ENCODE measurements around the gene PBXIP1. TPM values are rescaled to one million over a fixed set of nuclear protein-coding genes. Genes with fewer than 3 reads are reported as not detected.

The PBXIP1 gene
- total and polyA plus RNA-seq, 2 of the 13 experiments (the other 11 are each of a cell fraction or from before 2014, with no cell fraction given) = 16.3 to 31.9 TPM

DNA sequence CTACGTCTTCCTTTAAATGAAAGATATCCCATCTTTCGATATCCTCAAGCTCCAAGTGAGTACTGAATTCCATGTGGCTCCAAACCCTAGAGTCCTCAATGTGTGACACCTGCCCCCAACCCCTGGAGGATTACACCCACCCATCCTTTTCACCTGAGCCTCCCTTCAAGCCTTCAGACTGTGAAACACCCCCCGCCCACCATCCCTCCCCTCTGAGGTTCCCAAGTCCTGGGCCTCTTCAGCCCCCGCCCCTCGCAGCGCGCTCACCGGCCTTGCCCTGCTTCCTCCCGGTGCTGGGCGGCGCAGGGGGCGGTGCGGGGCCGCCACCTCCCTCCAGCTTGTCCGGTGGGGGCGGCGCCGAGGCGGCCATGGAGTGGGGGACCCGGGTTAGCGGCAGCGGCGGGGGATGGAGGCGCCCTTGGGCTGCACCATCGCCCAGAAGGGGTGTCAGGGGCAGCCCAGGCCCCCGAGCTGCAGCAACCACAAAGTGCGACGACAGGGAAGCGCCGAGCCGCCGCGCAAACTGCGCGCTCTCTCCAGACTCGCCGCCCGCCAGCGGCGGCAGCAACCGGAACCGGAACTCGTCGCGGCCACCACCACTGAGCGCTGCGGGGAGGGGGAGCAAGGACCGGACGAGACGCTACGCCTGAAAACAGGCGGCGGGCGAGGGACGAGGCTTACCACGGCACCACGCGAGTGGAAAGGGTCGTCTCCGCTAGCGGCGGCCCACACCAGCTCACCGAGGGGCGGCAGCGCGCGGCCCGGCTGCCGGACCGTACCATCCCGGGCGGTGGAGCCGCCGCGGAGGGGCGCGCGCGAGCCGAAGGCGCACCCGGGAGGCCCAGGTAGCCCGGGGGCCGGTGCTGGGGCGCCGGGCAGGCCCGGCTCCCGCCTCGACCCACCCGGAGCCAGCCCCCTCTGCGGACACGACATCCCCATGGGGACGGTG lies 5.6 kb upstream of the PBXIP1 start, which contains the start of gene PYGO2 (continued):
- TF ChIP-seq NCOA5 (CRISPR knock-in tag; IDR thresholded peaks at IDR 0.05) (no peak), RAD21 (CRISPR knock-in tag; IDR thresholded peaks at IDR 0.05) (peak; percentile 95), HIVEP1 (CRISPR knock-in tag; IDR thresholded peaks at IDR 0.05) (peak; percentile 44; the same call in 1 of the 2 replicates), ZBTB8A (CRISPR knock-in tag; IDR thresholded peaks at IDR 0.05; ENCODE audit: borderline replicate concordance, low read depth) (peak; percentile 40; the same call in 1 of the 2 replicates), ZFP36L2 (CRISPR knock-in tag; IDR thresholded peaks at IDR 0.05) (0 out of 2 replicates have a peak, but pooled peaks have one; percentile 20), FOXA1 (IDR thresholded peaks at IDR 0.05) (no peak), FOXA1 (CRISPR knock-in tag; IDR thresholded peaks at IDR 0.05) (no peak), ZNF672 (CRISPR knock-in tag; IDR thresholded peaks at IDR 0.05) (0 out of 2 replicates have a peak, but pooled peaks have one; percentile 4), REPIN1 (CRISPR knock-in tag; IDR thresholded peaks at IDR 0.05; ENCODE audit: borderline replicate concordance, low read depth) (peak; percentile 83; the same call in 1 of the 2 replicates), AKAP8 (CRISPR knock-in tag; IDR thresholded peaks at IDR 0.05) (peak; percentile 90), ZNF484 (CRISPR knock-in tag; IDR thresholded peaks at IDR 0.05; ENCODE audit: borderline replicate concordance, low read depth) (no peak)
- TF ChIP-seq, protein P1, sequence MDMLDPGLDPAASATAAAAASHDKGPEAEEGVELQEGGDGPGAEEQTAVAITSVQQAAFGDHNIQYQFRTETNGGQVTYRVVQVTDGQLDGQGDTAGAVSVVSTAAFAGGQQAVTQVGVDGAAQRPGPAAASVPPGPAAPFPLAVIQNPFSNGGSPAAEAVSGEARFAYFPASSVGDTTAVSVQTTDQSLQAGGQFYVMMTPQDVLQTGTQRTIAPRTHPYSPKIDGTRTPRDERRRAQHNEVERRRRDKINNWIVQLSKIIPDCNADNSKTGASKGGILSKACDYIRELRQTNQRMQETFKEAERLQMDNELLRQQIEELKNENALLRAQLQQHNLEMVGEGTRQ (IDR thresholded peaks at IDR 0.05; ENCODE audit: low read depth, low read length) = no peak
- TF ChIP-seq, protein P1 (CRISPR knock-in tag; IDR thresholded peaks at IDR 0.05; ENCODE audit: borderline replicate concordance) = no peak
- TF ChIP-seq, protein P2, sequence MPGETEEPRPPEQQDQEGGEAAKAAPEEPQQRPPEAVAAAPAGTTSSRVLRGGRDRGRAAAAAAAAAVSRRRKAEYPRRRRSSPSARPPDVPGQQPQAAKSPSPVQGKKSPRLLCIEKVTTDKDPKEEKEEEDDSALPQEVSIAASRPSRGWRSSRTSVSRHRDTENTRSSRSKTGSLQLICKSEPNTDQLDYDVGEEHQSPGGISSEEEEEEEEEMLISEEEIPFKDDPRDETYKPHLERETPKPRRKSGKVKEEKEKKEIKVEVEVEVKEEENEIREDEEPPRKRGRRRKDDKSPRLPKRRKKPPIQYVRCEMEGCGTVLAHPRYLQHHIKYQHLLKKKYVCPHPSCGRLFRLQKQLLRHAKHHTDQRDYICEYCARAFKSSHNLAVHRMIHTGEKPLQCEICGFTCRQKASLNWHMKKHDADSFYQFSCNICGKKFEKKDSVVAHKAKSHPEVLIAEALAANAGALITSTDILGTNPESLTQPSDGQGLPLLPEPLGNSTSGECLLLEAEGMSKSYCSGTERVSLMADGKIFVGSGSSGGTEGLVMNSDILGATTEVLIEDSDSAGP (CRISPR knock-in tag; IDR thresholded peaks at IDR 0.05; ENCODE audit: borderline replicate concordance) = peak; percentile 89; the same call in 1 of the 2 replicates
- TF ChIP-seq, protein P3, sequence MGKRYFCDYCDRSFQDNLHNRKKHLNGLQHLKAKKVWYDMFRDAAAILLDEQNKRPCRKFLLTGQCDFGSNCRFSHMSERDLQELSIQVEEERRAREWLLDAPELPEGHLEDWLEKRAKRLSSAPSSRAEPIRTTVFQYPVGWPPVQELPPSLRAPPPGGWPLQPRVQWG (CRISPR knock-in tag; IDR thresholded peaks at IDR 0.05; ENCODE audit: borderline replicate concordance, low read depth) = no peak
- TF ChIP-seq, protein P4, sequence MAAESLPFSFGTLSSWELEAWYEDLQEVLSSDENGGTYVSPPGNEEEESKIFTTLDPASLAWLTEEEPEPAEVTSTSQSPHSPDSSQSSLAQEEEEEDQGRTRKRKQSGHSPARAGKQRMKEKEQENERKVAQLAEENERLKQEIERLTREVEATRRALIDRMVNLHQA (CRISPR knock-in tag; IDR thresholded peaks at IDR 0.05) = no peak
- TF ChIP-seq, protein P5, sequence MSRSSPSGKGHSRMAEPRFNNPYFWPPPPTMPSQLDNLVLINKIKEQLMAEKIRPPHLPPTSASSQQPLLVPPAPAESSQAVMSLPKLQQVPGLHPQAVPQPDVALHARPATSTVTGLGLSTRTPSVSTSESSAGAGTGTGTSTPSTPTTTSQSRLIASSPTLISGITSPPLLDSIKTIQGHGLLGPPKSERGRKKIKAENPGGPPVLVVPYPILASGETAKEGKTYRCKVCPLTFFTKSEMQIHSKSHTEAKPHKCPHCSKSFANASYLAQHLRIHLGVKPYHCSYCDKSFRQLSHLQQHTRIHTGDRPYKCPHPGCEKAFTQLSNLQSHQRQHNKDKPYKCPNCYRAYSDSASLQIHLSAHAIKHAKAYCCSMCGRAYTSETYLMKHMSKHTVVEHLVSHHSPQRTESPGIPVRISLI (CRISPR knock-in tag; IDR thresholded peaks at IDR 0.05; ENCODE audit: borderline replicate concordance) = no peak
